MM.1S (cell line): Measurements from ENCODE around the gene NR6A1.

Experiments
- EZH2 ChIP-seq: fragments of 300-600 bp; sonication (generic); optimal IDR thresholded peaks from 2 replicates; pipeline ENCODE3; 2017; ENCODE audit warnings: low read depth, mild to moderate bottlenecking, antibody characterized with exemption, low read length, mixed read lengths
- TF ChIP-seq, protein P1 (sequence below): fragments of 300-600 bp; sonication (generic); IDR thresholded peaks from 2 replicates; pipeline ENCODE4 v1.5.1; 2016; ENCODE audit warnings: antibody characterized with exemption, low read length, mixed read lengths

DNA sequence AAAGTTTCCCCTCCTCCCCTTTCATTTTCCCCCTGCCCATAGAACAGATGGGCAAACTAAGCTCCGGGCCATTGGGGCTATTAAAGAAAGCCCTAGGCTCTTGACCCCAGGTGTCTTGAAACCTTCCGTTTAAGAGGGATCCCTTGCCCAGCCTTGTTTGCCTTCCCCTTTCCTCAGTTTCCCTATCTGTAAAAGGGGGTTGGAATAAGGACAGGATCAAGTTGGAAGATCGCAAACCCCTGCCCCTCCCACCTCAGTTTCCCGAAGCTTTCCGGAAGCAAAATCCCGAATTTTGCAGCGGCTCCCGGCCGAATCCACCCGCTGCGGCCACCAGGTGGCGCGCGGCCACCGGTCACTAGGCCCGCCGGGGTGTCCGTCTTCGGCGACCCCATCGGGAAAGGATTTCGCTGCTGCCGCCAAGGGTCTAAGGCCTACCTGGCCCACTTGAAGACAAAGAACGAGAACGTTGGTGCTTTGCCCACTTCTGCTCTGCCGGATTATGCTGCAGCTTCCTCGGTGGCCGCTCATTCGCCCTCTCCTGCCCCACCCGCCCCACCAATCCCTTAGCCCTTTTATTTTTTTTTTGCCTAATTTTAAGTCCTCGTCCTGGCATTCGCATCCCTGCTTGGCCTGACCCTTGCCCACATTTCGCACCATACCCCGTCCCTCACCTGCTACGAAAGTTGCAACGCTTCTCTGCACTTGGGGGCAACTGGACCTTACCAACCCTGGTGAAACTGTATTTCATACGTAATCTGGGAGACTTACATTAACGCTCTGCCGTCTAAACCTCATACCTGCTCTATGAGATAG is 962 bp upstream of the NR6A1 start:
- TF ChIP-seq, protein P1, sequence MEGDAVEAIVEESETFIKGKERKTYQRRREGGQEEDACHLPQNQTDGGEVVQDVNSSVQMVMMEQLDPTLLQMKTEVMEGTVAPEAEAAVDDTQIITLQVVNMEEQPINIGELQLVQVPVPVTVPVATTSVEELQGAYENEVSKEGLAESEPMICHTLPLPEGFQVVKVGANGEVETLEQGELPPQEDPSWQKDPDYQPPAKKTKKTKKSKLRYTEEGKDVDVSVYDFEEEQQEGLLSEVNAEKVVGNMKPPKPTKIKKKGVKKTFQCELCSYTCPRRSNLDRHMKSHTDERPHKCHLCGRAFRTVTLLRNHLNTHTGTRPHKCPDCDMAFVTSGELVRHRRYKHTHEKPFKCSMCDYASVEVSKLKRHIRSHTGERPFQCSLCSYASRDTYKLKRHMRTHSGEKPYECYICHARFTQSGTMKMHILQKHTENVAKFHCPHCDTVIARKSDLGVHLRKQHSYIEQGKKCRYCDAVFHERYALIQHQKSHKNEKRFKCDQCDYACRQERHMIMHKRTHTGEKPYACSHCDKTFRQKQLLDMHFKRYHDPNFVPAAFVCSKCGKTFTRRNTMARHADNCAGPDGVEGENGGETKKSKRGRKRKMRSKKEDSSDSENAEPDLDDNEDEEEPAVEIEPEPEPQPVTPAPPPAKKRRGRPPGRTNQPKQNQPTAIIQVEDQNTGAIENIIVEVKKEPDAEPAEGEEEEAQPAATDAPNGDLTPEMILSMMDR, result peak; percentile 94
- no peak for TF ChIP-seq EZH2
